GM10847 (cell line): ENCODE measurements around the gene MTMR2.

ENCODE experiments used
- POLR2A ChIP-seq: IDR thresholded peaks from 2 replicates; pipeline ENCODE4 v1.6.1; 2011; ENCODE audit not compliant: insufficient read length; ENCODE audit errors: extremely low read depth

MTMR2 gene

GRCh38 chr11:95907476-95907875 is 16.4 kb downstream of the MTMR2 start:
- TF ChIP-seq POLR2A: no peak

- no peak for TF ChIP-seq POLR2A
Observed at GRCh38 chr11:95904009-95904650, 19.8 kb downstream of the MTMR2 start.

GRCh38 chr11:95898782-95899181 is 25.1 kb downstream of the MTMR2 start:
- no peak for TF ChIP-seq POLR2A

GRCh38 chr11:95897731-95898130 is 26.2 kb downstream of the MTMR2 start:
- TF ChIP-seq POLR2A: no peak

GRCh38 chr11:95895815-95896214 is 28.1 kb downstream of the MTMR2 start:
- TF ChIP-seq POLR2A: no peak

GRCh38 chr11:95892892-95893570 is 30.9 kb downstream of the MTMR2 start:
- TF ChIP-seq POLR2A: no peak

- TF ChIP-seq POLR2A: no peak
Observed at GRCh38 chr11:95892492-95892891, 31.4 kb downstream of the MTMR2 start.

- no peak for TF ChIP-seq POLR2A
Observed at GRCh38 chr11:95891423-95892170, 32.3 kb downstream of the MTMR2 start.

- no peak for TF ChIP-seq POLR2A
Observed at GRCh38 chr11:95888852-95889251, 35.1 kb downstream of the MTMR2 start.

- TF ChIP-seq POLR2A: no peak
Observed at GRCh38 chr11:95888439-95888838, 35.5 kb downstream of the MTMR2 start.

- no peak for TF ChIP-seq POLR2A
Observed at GRCh38 chr11:95886462-95886861, 37.4 kb downstream of the MTMR2 start.

- TF ChIP-seq POLR2A: no peak
Observed at GRCh38 chr11:95884802-95885201, 39.1 kb downstream of the MTMR2 start.

GRCh38 chr11:95884376-95884775 is 39.5 kb downstream of the MTMR2 start:
- no peak for TF ChIP-seq POLR2A

- no peak for TF ChIP-seq POLR2A
Observed at GRCh38 chr11:95883381-95883780, 40.5 kb downstream of the MTMR2 start.

- no peak for TF ChIP-seq POLR2A
Observed at GRCh38 chr11:95877291-95877690, 46.6 kb downstream of the MTMR2 start.

GRCh38 chr11:95867105-95867504 is 56.8 kb downstream of the MTMR2 start:
- TF ChIP-seq POLR2A: no peak

GRCh38 chr11:95863486-95864140 is 60.3 kb downstream of the MTMR2 start:
- no peak for TF ChIP-seq POLR2A
